HG03066 (cell line): Measurements from ENCODE around the gene MAPK14.
"Not testable (repeated sequence)": the region's sequence is repeated elsewhere in the genome, so short reads cannot be mapped to it uniquely, and the experiment has no call there.

Experiments used
- ATAC-seq: cut with Tn5 transposase; IDR thresholded peaks from one replicate; pipeline ENCODE4 v1.9.1; 2021; ENCODE audit warnings: low read depth; ENCODE audit not compliant: unreplicated experiment

MAPK14 gene

DNA sequence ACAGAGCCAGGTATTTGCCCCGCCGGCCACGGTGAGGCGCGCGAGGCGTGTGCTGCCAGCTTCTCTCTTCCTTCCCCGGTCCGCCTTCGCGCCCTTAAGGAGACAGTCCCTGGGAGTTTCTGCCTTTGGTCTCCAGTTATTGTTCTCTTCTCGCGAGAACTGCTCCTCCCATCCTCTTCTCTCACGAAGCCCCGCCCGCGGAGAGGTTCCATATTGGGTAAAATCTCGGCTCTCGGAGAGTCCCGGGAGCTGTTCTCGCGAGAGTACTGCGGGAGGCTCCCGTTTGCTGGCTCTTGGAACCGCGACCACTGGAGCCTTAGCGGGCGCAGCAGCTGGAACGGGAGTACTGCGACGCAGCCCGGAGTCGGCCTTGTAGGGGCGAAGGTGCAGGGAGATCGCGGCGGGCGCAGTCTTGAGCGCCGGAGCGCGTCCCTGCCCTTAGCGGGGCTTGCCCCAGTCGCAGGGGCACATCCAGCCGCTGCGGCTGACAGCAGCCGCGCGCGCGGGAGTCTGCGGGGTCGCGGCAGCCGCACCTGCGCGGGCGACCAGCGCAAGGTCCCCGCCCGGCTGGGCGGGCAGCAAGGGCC lies at the start of gene MAPK14:
Gene MAPK14 (plus strand): TSS at position 308 of the 587 bp plus-strand sequence. CDS start 350 bp downstream, outside the sequence.
- peak; percentile 77 for ATAC-seq

DNA sequence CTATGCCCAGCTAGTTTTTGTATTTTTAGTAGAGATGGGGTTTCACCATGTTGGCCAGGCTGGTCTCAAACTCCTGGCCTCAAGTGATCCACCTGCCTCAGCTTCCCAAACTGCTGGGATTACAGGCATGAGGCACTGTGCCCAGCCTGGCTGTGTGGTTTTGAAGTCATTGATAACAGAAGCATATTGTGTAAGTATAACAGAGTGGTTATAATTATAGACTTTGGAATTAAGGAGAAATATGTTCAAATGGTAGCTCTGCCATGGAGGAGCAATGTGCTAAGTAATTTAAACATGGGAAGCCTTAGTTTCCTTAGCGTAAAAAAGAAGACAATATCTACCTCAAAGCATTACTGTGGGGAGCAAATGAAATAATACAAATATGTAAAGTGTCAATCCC lies 47.5 kb upstream of the MAPK14 start:
- ATAC-seq, result not testable (repeated sequence)

DNA sequence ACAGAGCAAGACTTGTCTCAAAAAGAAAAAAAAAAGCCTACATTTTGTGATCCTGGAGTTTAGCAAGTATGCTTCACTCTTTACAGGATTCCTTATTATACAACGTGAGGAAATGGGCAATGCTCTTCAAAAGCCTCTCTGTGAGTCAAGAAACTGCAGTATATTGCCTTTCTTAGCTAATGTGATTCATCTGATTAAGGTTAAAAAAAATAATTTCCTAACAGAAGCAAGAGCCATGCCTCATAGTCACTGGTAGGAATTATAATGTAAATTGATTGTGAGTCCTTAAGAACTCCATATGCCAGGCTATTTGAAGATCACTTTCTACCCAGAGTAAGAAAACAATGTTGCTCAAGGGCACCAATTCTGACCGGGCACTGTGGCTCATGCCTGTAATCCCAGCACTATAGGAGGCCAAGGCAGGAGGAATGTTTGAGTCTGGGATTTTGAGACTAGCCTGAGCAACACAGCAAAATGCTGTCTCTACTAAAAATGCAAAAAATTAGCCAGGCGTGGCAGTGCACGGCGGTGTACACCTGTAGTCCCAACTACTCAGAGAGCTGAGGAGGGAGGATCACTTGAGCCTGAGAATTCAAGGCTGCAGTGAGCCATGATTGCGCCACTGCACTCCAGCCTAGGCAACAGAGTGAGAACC lies 46.5 kb upstream of the MAPK14 start:
- ATAC-seq, result no peak

DNA sequence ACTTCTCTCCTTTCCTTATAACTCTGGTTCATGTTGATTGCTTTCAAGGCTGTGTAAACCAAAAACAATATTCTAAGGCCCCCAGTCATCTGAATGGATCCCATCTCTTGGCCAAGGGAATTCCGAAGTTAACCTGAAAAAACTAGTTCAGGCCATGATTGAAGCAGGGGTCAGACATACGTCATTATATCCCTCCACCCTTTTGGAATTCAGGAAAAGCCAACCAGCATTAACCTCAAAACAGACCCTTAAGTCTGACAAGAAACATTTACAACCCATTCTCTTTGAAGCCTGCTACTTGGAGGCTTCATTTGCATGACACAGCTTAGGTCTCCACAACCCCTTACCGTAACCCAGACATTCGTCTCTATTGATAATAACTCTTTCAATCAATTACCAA lies 42.9 kb upstream of the MAPK14 start:
- ATAC-seq, result no peak

DNA sequence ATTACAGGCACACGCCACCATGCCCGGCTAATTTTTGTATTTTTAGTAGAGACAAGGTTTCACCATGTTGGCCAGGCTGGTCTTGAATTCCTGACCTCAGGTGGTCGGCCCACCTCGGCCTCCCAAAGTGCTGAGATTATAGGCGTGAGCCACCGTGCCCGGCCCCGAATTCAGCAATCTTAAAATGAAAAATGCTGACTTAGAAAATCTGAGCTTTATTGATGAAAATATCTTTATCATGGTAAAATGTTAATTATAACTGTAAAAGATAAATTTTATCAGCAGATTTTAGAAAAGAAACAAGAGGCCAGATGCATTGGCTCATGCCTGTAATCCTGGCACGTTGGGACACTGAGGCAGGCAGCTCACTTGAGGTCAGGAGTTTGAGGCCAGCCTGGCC lies 39.6 kb upstream of the MAPK14 start:
- not testable (repeated sequence) for ATAC-seq

DNA sequence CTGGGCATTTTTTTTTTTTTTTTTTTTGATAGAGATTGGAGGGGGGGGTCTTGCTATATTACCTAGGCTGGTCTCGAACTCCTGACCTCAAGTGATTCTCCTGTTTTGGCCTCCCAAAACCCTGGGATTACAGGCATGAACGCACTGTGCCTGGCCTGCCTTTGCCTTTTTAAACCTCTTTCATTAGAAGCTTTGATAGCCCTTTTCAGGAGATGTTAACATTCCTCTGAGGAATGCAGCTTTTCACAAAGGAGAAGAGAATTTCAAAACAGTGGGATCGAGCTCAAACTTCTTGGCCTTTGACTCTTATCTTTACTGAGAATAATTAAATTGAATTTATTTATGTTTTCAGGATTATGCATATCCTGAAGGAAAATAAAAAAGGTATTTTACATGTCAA lies 34.5 kb upstream of the MAPK14 start:
- no peak for ATAC-seq

DNA sequence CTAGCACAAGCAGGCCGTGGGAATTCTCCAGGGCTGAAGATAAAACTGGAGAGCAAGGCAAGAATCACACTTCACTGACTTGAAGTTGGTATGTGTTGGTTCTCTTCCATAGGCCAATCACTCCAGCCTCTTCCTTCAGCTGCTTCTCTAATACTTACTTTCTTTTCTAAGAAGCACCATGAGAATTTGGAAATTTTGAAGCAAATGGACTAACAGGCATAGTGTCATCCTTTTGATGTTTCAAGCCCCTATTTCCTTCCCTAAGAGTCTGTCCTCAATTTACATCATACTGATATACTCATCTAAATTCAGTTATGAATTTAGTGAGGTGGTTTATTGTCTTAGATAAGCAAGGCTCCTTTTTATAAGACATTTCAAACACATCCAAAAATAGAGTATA lies 27.2 kb upstream of the MAPK14 start:
- no peak for ATAC-seq

DNA sequence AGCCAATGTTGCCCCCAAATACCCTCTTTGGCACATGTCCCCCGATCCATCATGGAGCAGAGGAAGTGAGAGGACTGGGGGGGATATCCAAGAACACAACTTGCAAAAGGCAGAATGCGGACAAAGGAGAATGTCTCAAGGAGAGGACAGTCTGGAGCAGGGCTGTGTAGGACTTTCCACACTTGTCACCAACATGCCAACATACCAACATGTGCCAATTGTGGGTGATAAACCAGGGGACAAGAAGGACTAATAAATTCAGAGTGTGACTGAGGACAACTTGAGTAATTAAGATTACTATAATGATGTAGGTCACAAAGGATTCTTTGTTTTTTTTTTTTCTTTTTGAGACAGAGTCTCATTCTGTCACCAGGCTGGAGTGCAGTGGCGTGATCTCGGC lies 11.9 kb upstream of the MAPK14 start:
- ATAC-seq, result no peak

DNA sequence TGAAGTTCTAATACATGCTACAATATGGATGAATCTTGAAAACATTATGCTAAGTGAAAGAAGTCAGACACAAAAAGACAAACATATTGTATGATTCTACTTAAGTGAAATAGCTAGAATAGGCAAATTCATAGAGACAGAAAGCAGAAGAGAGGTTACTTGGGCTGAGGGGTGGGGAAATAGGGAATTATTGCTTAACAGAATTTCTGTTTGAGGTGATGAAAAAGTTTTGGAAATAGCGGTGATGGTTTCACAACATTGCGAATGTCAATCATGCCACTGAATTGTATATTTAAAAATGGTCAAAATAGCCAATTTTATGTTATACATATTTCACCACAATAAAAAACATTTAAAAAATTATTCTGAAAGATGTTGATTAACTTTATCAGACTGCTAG lies 9.3 kb upstream of the MAPK14 start:
- ATAC-seq, result no peak

DNA sequence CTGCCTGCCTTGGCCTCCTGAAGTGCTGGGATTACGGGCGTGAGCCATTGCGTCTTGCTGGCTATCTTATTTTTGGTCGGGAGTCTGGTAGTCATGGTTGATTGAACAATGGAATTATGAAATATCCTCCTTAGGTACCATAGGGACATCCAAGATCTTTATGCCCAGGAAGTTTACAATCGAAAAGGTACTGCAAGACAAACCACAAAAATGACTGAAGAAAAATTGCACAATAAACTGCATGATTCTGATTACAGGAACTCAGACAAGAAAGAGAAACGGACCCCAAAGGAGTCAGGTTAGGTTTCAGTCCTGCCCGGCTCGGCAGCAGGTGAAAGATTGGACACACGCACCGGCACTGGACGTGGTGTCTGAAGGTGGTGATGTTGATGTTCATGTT lies 8.4 kb upstream of the MAPK14 start:
- no peak for ATAC-seq

DNA sequence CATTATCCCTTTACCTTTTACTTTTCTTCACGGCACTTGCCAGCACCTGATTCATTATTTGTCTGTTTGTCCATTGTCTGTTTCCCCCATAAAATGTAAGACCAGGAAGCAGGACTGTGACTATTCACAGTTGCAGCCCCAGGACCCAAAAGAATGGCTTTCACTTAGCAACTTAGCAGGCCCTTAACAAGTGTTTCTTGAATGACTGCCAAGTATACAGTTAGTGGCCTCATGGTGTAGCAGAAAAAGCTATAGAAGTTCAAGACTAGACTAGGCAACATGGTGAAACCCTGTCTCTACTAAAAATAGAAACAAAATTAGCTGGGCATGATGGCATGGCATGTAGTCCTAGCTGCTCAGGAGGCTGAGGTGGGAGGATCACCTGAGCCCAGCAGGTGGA lies 7.5 kb upstream of the MAPK14 start:
- ATAC-seq, result no peak

DNA sequence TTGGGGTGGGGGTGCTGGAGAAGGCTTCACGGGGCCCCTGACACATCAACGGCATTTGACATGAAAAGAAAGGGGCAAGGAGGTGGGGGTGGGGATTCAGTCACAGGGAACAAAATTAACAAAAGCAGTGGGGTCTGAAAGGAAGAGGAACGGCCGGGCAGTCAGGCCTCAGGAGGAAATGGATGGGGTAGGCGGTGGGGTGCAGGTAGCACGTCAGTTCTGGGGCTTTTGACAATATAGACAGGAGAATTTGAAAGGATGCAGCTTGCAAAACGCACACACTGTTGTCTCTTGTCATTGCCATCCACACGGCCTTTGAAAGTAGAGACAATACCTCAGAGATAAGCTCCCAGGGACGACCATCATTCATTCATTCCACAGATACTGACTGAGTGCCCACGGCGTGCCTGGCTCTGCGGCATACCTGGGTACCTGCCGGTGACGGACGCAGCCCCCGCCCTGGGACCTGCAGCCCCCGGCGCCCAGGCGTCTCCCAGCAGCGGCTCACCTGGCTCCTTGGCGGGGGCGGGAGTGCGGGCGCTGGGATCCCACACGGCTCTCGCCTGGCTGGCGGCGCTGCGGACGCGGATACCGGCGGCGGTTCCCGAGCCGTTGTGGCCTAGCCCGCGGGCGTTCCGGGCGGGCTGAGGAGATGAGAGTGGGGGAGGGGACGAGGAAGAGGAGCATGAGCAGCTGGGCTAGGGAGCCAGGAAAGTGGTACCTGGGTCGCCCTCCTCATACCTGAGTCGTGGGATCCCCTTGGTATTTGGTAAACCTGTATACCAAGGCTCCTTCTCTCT lies 3.4 kb upstream of the MAPK14 start, which contains the start of gene SLC26A8:
Gene SLC26A8 (minus strand): TSS at position 646 of the 800 bp plus-strand sequence. CDS start 4,934 bp downstream, outside the sequence.
- ATAC-seq, result no peak

DNA sequence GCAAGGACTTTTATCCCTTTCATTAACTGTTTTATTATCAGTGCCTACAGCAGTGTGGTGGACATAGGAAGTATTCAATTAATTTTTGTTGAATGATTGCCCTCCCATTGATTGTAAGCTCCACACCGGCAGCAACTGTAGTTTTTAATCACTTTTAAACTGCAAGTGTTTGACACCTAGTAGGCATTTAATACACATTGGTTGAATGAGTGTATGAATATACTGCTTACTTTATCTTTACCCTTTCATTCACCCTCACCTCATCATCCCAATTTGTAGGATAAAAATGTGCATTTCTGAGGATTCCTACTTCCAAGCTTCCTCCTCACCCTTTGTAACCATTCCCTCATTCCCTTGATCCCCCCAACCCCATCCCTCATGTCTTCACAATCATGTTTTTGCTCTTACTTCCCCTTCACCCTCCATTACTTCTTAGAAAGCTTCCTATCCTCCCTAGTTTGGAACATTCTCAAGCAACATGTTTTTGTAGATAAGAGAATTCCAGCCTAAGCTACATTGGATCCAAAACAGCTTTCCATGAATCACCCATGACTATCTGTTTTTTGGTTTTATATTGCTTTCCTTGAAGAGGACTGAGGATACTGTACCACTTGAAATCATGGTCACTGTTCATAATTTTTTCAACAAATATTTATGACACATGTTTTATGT lies 2.2 kb upstream of the MAPK14 start:
- no peak for ATAC-seq

DNA sequence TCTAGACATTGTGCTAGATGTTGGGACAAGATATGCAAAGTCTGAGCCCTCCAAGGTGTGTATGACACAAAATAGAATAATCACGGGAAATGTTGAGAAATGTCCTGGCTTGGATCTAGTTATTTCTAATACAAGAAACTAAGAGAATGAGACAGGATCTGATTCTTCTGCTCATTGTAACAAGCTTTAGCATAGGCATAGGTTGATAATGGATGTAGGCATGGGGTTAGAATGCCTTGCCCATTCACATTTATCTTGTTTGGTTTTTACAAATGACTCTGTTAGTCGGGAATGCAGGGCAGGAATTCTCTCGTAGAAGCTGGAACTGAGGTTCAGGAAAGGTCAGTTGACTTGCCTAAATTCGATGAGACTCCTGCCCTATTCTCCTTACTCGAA lies 1.7 kb upstream of the MAPK14 start:
- ATAC-seq, result no peak

DNA sequence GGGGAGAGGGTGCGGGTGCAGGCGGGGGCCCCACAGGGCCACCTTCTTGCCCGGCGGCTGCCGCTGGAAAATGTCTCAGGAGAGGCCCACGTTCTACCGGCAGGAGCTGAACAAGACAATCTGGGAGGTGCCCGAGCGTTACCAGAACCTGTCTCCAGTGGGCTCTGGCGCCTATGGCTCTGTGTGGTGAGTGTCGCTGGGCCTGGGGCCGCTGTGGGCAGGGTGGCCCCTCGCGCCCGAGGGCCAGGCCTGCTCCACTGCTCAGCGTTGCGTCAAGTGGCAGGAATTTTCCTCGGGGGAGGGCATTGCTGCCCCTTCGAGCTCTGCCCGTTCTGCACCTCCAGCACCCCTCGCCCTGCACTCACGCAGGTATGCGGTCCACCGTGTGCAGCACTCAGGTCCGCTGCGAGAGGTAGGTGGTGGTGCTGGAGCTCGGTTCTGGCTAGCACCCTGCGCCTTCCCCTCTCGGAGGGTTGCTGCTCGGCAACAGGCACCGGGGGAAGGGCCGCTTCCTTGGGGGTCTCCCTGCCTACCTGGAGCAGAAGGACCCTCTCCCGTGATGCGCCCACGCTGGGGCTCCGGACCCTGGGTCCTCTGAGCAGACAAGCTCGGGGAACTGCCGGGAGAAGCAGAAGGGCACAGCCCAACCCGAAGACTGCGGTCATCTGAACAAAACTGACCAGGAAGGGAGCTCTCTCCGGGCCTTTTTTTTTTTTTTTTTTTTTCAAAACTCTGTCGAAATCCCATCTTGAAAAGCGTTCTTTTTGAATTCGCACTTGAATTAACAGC lies 674 bp downstream of the MAPK14 start:
- peak; percentile 5 for ATAC-seq

DNA sequence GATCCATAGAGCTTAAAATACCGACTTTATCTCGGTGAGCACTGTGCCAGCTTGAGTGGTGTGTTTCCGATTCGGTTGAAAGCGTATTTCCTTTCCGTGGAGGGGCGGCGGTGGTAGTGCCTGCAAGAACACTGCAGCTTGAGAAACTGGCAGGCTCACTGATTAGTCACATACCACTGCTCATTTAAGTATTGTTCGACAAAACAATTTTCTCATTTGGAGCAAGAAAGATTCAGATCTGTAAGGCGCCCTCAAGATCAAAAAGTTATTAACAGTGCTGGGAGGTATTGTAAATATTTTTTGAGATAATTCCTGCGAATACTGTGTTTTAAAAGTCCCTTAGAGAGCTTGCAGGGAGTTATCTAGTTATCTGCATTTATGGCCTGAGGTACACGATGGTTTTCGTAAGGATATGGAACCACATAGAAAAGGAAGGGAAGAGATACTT lies 1.3 kb downstream of the MAPK14 start:
- no peak for ATAC-seq

DNA sequence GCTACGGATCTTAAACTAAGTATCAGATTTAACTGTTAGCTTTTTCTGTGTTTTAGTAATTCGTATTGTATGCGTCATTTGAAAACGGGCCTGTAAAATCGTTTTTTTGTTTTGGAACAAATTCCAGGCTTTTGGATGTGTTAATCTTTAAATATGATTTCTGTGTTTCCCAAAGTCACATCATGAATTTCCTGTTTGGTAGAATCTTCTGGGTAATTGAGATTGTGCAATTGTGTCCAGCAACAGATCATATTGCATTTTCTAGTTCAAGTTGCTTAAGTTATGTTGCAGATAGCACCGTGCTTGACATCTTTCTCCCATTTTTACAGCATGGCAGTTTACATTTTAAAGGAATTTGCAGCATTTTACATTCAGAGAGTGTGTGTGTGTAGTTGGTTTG lies 1.9 kb downstream of the MAPK14 start:
- ATAC-seq, result no peak

DNA sequence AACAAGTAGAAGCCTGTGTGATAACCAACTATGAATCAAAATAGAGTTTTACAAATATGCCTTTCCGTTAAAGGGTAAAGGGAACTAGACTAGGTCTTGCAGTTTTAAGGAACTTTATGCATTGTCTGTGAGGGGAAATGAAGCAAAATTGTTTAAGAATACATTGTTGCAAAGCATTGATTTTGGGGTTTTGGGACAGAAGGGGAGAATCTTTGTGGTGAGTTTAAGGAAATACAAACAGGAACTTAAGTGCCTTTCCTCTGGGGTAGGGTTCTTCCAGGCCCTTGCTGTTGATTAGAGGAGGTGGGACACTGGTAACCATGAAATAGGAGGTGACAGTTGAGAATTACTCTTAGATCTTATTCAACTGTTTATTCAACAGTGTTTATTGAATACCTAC lies 4.7 kb downstream of the MAPK14 start:
- ATAC-seq, result no peak

DNA sequence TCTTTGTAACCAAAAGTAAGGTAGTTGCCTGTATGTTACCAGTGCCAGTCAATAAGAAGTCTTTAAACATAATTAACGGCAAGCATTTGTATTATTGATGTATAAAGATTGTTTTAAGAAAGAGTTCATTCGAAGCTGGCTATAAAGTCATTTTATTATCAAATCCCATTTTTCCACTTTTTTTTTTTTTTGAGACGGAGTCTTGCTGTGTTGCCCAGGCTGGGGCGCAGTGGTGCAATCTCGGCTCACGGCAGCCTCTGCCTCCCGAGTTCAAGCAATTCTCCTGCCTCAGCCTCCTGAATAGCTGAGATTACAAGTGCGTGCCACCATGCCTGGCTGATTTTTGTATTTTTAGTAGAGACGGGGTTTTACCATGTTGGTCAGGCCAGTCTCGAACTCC lies 5.5 kb downstream of the MAPK14 start:
- ATAC-seq, result not testable (repeated sequence)

DNA sequence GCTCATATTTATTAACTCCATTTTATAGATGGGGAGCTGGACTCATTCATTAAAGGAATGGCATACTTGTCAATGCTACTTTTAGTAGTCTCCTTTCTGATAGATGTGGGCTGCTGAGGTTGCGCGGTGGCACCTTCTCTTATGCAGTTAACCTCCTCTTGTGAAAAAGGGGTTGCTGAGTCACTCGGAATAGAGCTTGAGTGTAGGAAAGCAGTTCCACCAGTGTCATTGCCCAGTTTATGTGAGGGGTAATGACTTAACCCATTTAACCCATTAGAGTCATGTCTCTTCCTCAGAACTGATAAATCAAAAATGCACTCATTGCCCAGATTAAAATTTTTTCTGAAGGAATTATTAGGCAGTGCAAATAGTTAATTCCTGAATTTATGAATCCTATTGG lies 6.3 kb downstream of the MAPK14 start:
- ATAC-seq, result no peak
